ENCODE measurements around the gene PANK2.

PANK2 gene

DNA sequence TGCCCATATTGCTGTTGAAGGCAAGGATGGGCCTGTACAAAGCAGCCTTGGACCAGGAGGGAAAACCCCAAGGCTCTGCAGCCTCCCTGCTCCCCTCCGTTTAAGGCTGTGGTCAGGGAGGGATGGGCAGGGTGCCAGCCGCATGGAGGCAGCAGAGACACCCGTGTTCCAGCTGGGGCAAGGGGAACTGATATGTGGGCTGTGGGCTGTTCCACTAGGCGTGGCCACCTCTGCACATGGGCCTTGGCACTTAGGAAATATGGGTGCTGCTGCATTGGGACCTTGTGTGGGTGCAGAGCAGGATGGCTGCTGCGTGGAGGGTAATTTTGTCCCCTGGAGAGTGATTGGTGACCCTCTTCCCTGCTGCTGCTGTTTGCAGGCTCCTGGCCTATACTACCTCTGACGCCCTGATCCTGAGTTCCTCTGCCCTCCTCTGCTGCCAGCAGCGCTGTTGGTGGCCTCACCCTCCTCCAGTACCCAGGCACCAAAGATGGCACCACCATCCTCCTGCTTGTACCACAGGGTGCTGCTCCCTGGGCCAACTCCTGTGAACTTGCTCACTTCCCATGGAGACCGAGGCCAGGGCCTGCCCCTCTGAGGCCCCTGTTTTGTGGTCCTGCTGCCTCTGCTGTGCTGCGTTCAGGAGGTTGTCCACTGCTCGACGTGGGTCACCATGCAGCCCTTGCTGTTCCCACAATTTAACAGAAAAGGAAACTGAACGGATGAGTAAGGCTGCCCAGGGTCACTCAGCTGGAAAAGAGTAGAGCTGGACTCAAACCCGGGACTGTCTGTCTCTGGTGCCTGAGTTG, 35.3 kb downstream of the PANK2 start:
- TF ChIP-seq ZFX (IDR thresholded peaks at IDR 0.05): no peak
- TF ChIP-seq, protein P1, sequence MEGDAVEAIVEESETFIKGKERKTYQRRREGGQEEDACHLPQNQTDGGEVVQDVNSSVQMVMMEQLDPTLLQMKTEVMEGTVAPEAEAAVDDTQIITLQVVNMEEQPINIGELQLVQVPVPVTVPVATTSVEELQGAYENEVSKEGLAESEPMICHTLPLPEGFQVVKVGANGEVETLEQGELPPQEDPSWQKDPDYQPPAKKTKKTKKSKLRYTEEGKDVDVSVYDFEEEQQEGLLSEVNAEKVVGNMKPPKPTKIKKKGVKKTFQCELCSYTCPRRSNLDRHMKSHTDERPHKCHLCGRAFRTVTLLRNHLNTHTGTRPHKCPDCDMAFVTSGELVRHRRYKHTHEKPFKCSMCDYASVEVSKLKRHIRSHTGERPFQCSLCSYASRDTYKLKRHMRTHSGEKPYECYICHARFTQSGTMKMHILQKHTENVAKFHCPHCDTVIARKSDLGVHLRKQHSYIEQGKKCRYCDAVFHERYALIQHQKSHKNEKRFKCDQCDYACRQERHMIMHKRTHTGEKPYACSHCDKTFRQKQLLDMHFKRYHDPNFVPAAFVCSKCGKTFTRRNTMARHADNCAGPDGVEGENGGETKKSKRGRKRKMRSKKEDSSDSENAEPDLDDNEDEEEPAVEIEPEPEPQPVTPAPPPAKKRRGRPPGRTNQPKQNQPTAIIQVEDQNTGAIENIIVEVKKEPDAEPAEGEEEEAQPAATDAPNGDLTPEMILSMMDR (conservative IDR thresholded peaks at IDR 0.05): no peak
- no peak overlapping the region for H3K27ac ChIP-seq

DNA sequence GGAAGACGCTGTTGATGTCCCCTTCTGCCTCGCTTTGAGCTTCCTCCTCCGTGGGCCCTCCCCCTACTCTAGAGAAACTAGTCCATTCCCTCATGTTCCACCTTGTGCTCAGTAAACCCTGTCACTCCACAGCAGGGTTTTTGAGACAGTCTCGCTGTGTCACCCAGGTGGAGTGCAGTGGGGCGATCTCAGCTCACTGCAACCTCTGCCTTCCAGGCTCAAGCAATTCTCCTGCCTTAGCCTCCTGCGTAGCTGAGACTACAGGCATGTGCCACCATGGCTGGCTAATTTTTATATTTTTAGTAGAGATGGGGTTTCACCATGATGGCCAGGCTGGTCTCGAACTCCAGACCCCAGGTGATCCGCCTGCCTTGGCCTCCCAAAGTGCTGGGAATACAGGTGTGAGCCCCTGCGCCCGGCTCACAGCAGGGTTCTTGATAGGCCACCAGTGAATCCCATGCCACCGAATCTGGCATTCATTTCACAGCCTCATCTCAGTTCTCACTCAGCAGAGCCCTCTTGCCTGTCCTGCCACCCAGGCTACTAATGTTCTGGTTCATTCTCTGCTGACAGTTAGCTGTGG, 36.0 kb downstream of the PANK2 start:
- H3K27ac ChIP-seq: no peak overlapping the region
- TF ChIP-seq, protein P1 (conservative IDR thresholded peaks at IDR 0.05): no peak
- no peak for TF ChIP-seq ZFX (IDR thresholded peaks at IDR 0.05)

DNA sequence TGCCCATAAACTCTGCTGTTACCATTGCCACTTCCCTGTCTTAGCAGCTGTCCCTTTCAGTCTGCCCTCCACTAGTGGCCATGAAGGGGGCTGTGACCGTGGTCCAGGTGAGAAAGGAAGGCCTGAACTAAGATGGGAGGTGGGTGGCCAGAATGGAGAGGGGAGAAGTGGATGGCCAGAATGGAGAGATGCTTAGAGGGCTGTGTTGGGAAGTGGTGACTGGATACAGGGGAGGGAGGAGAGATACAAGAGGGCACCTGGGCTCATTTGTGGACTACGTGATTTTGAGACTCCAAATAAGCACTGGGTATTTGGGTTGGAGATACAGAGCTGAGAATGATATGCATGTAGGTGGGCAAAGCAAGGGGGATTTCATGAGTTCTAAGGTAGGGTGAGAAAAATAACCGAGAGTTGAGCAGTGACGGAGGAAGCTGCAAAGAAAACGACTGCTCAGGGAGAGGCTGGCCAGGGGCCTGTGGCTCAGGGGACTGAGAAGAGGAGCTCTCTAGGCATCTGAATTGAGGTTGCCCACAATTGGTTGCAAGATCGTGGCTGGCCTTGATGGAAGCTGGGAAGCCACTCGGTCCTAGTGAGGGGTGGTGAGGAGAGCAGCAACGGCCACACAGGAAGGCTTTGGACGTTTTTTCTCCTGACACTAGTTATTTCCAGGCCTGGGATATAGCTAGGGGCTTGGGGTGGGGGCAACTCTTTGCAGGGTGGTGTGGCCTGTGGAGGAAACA, 36.9 kb downstream of the PANK2 start:
- TF ChIP-seq ZFX (IDR thresholded peaks at IDR 0.05): no peak
- TF ChIP-seq, protein P1 (conservative IDR thresholded peaks at IDR 0.05): no peak
- H3K27ac ChIP-seq: no peak overlapping the region

DNA sequence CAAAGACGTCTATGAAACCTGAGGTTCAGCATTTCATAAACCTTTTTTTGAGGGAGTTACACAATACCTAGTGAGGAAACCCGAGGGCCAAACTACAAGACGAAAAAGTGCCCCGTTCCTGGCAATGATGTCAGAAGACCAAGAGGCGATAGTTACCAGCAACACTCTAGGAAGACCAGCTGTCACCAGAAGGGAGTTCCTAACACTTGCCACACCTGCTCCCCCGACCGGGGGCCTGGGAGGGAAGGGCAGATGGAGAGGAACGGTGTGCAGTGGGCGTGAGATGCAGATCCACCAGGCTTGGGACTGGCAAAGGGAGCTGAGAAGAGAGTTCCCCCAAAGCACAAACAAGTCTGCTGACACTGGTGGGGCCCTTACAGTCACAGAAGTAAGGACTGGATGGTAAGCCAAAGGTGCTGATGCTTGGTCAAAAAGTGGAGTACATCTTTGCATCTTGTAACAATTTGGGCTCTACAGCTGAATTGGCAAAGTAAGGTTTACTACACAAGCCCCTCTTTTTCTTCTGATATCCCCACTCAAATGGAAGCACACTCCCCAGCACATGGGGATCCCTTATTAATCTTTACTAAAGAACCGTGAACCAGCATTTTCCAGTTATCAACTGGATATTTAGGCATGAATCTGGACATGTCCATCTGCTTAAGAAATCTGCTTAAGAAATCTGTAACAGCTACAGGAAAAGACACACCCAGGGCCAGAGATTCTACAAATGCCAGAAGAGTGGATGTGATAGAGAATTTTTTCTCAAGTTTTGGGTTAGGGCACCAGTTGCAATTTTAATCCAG, 38.5 kb downstream of the PANK2 start:
- no peak overlapping the region for H3K27ac ChIP-seq
- no peak for TF ChIP-seq ZFX (IDR thresholded peaks at IDR 0.05)
- TF ChIP-seq, protein P1 (conservative IDR thresholded peaks at IDR 0.05): no peak

DNA sequence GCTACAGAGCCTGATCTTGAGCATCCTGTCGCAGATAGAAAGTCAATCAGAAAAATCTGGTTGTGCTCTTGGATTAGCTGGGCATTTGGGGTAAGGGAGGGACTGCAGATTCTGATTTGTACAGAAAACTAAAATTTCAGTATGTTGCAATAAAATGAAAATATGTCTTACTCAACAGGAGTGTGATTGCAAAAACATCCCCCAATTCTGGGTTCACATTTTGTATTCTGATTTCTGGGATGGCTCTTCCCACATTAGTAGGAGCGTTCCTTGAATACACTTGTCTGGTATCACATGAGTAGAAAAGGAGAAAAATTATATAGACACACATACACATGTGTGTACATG, 40.5 kb downstream of the PANK2 start:
- TF ChIP-seq, protein P1 (conservative IDR thresholded peaks at IDR 0.05): no peak
- TF ChIP-seq ZFX (IDR thresholded peaks at IDR 0.05): no peak
- H3K27ac ChIP-seq: no peak overlapping the region

DNA sequence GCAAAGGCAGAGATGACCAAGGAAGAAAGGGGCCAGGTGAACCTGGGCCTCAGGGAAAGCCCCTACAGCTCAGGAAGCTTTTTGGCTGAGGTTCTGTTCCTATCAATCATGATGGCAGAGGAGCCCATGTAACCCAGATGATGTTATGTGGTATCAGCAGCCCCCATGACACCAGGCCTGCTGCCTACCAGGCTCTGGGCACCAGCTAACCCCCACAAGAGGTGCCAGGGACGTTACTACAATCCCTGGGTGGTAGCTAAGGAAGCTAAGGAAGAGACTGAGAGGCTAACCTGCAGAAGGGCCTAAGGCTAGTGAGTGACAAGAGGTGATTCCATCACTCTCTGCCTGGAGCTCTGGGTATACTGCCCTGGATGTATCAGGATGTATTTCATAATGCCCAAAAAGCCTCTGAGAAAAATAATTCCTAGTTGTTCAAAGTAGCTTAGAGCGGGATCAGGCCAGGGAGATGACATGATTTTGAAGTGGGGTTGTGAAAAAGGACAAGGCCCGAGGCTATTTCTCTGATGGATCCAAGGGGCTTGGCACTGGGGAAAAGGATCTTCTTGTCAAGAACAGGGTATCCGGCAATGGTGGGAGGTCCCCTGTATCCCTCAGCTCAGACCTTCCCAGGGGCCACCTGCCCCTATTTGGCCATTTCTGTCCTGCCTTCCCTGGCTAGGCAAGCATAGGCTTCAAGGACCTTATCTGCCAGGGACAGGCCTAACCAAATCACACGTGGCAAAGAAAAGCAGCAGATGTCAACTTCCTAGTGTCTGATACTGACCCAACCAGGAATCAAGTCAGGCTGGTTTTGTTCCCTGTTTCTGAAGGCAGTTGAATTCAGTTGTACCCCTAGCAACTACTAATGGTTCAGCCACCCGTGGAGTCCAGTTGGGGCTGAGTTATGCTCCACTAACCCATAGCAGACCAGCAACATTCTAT, 41.3 kb downstream of the PANK2 start:
- no peak overlapping the region for H3K27ac ChIP-seq
- TF ChIP-seq ZFX (IDR thresholded peaks at IDR 0.05): no peak
- TF ChIP-seq, protein P1 (conservative IDR thresholded peaks at IDR 0.05): no peak
